Measurements from ENCODE around the gene INPP4B.

The INPP4B gene

GRCh38 chr4:142045996-142046395, 800.1 kb downstream of the INPP4B start:
- DNase-seq (ENCODE audit: low read depth in 2 of 2): no peak
- no peak overlapping the region for H3K4me3 ChIP-seq (replicated peaks in 1 of 2; ENCODE audit: low read depth in 2 of 2, low read length in 2 of 2)
- TF ChIP-seq CTCF (IDR thresholded peaks at IDR 0.05; ENCODE audit: low read depth, low read length): no peak

GRCh38 chr4:142044271-142044670, 801.8 kb downstream of the INPP4B start:
- no peak for TF ChIP-seq CTCF (IDR thresholded peaks at IDR 0.05; ENCODE audit: low read depth, low read length)
- H3K4me3 ChIP-seq (replicated peaks in 1 of 2; ENCODE audit: low read depth in 2 of 2, low read length in 2 of 2): no peak overlapping the region
- DNase-seq (ENCODE audit: low read depth in 2 of 2): peak; percentile 9 to 15

DNA sequence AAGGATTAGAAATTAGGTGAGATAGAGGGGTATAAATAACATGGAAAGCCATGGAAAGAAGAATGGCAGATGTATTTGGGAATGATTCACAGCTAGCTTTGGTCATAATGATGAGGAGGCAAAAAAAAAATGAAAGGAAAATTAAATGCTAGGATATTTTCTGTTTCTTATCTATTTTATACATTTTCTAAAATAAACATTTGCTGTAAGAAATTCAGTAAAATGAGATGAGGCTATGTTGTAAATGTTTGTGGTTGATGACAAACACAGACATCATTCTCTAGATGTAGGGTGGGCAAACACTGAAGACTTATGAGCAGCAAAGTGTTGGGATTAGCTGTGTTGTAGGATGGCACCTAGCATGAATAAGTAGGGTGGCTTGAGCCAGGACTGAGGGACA, 802.6 kb downstream of the INPP4B start:
- DNase-seq (ENCODE audit: low read depth in 2 of 2): peak in 1 of 2 donors; percentile 51
- no peak for TF ChIP-seq CTCF (IDR thresholded peaks at IDR 0.05; ENCODE audit: low read depth, low read length)

DNA sequence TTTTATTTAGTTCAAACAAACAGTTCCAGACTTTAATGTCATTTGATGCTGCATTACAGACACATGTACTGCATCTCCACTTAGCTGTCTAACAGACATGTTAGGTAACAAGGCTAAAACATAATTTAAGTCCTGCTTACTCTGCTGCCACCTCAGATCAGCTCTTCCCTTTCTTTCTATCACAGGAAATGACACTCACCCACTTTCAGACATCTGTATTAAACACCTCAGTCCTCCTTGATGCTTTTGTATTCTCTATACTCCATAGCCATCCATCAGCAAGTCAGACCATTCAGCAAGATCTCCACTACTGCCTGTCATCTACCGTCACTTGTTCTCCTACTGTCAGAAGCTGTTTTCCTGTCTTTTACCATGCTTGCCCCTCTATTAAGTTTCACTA, 804.3 kb downstream of the INPP4B start:
- no peak for DNase-seq (ENCODE audit: low read depth in 2 of 2)
- no peak for TF ChIP-seq CTCF (IDR thresholded peaks at IDR 0.05; ENCODE audit: low read depth, low read length)
- no peak overlapping the region for H3K4me3 ChIP-seq (replicated peaks in 1 of 2; ENCODE audit: low read depth in 2 of 2, low read length in 2 of 2)

More for the DNA sequence above, 802.6 kb downstream of the INPP4B start:
- H3K4me3 ChIP-seq (replicated peaks in 1 of 2; ENCODE audit: low read depth in 2 of 2, low read length in 2 of 2): no peak overlapping the region

- no peak overlapping the region for H3K4me3 ChIP-seq (replicated peaks in 1 of 2; ENCODE audit: low read depth in 2 of 2, low read length in 2 of 2)
- no peak for DNase-seq (ENCODE audit: low read depth in 2 of 2)
- no peak for TF ChIP-seq CTCF (IDR thresholded peaks at IDR 0.05; ENCODE audit: low read depth, low read length)
Observed at GRCh38 chr4:142040043-142040442, 806.1 kb downstream of the INPP4B start.

DNA sequence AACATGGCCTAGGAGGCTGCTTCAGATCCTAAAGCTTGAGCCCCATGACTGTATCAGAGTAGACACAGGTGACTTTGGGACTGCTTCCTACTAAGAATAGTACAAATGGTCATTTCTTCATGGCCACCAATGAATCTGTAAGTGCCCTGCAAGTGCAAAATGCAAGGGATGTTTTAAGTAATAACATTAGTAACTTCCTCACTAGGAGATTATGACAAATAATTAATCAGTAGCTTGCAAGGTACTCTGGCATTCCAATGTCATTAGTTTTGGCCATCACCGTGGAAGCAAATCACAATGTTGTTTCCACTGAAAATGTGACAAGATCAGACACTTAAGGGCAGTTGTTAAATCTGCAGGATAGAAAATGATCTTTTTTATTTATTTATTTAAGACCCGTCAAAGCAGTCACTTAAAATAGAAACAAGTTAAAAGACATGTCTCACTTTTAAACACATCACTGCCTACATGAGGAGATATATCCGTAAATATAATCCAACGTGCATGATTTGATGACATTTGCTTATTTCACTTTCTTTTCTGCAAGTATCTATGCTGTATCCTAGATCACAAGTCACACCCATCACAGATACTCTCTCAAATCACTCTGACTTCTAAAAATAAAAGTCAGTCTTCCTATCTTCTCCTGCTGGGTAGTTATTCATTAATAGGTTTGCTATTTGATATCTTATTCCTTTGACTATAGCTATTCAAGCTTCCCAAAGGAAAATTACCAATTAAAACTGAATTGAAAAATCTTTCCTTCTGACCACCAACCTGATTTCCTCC, 809.1 kb downstream of the INPP4B start:
- no peak for TF ChIP-seq CTCF (IDR thresholded peaks at IDR 0.05; ENCODE audit: low read depth, low read length)
- H3K4me3 ChIP-seq (replicated peaks in 1 of 2; ENCODE audit: low read depth in 2 of 2, low read length in 2 of 2): no peak overlapping the region
- DNase-seq (ENCODE audit: low read depth in 2 of 2): peak in 1 of 2 donors; percentile 65

- no peak overlapping the region for H3K4me3 ChIP-seq (replicated peaks in 1 of 2; ENCODE audit: low read depth in 2 of 2, low read length in 2 of 2)
- no peak for TF ChIP-seq CTCF (IDR thresholded peaks at IDR 0.05; ENCODE audit: low read depth, low read length)
- DNase-seq (ENCODE audit: low read depth in 2 of 2): no peak
Observed at GRCh38 chr4:142035566-142035965, 810.5 kb downstream of the INPP4B start.
